NT2/D1 (cell line): ENCODE measurements around the gene SLX4IP.
A peak's percentile ranks its signal among the peaks of the same experiment; 100 is the strongest.

Source experiments
- DNase-seq: peaks from one replicate; pipeline ENCODE4 v3.0.0-alpha.2; 2011; ENCODE audit warnings: low read depth, low spot score
- H3K27me3 ChIP-seq: 2 replicates; pipeline ENCODE4 v1.6.0; 2011; ENCODE audit warnings: mild to moderate bottlenecking; ENCODE audit not compliant: insufficient read length, insufficient read depth
- H3K36me3 ChIP-seq: 2 replicates; pipeline ENCODE4 v1.6.1; 2011; ENCODE audit warnings: mild to moderate bottlenecking, low read length, mixed read lengths; ENCODE audit not compliant: insufficient read depth, insufficient read length
- H3K4me1 ChIP-seq: 2 replicates; pipeline ENCODE4 v1.5.1; 2011; ENCODE audit not compliant: insufficient read depth, insufficient read length
- H3K4me3 ChIP-seq: 2 replicates; pipeline ENCODE4 v1.5.1; 2011; ENCODE audit warnings: low read depth; ENCODE audit not compliant: insufficient read length
- H3K9ac ChIP-seq: 2 replicates; pipeline ENCODE4 v1.6.0; 2011; ENCODE audit warnings: low read depth; ENCODE audit not compliant: insufficient read length
- H3K9me3 ChIP-seq: 2 replicates; pipeline ENCODE4 v1.5.1; 2011; ENCODE audit warnings: mild to moderate bottlenecking, low read length; ENCODE audit not compliant: insufficient read depth
- SUZ12 ChIP-seq: IDR thresholded peaks from 2 replicates; pipeline ENCODE4 v1.6.1; 2011; ENCODE audit not compliant: insufficient read length, insufficient read depth; ENCODE audit errors: extremely low read depth
- YY1 ChIP-seq: IDR thresholded peaks from 2 replicates; pipeline ENCODE4 v1.6.1; 2011; ENCODE audit not compliant: insufficient read length, insufficient read depth
- ZNF274 ChIP-seq: IDR thresholded peaks from 2 replicates; pipeline ENCODE4 v1.6.1; 2011; ENCODE audit warnings: mild to moderate bottlenecking, low read depth, low read length

The SLX4IP gene

GRCh38 chr20:10523443-10523842 lies 88.3 kb downstream of the SLX4IP start:
- DNase-seq: no peak
- TF ChIP-seq SUZ12 (no peak), ZNF274 (no peak), YY1 (no peak)
- no peaks in the 10 kb centered on the region for H3K27me3 ChIP-seq
- H3K9me3 ChIP-seq: peaks cover 4% of the 10 kb centered on the region; the same call in 1 of the 2 replicates
- H3K9ac ChIP-seq: no peak overlapping the region
- H3K4me3 ChIP-seq: no peak overlapping the region
- peaks cover 8% of the 10 kb centered on the region for H3K4me1 ChIP-seq
- H3K36me3 ChIP-seq: no peaks in the 10 kb centered on the region

DNA sequence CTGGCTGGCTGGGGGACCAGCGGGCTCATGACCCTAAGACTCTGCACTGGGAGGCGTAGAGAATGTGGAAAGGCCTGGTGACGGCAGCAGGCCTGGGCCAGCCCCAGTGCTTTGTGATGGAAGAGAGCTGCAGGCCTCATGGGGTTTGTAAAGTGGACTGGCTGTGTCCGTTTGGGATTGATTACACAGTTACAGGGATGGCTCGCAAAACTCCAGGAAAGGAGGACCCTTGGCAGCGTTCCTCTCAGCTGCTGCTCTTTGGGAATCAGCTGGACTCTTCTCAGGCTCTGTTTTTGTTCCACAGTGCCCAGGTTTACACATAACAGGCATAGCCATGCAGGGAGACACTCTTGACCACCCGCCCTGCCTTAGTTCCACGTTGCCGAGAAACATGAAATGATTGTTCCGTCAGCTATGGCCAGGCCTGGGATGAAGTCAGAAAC lies 89.0 kb downstream of the SLX4IP start:
- Histone ChIP-seq H3K27me3 (no peaks in the 10 kb centered on the region), H3K36me3 (no peaks in the 10 kb centered on the region), H3K9me3 (peaks cover 4% of the 10 kb centered on the region; the same call in 1 of the 2 replicates), H3K4me1 (peaks cover 8% of the 10 kb centered on the region), H3K4me3 (no peak overlapping the region), H3K9ac (no peak overlapping the region)
- DNase-seq: peak; percentile 15
- TF ChIP-seq YY1 (no peak), ZNF274 (no peak), SUZ12 (no peak)

- TF ChIP-seq SUZ12 (no peak), ZNF274 (no peak), YY1 (no peak)
- Histone ChIP-seq H3K4me3 (no peak overlapping the region), H3K36me3 (no peaks in the 10 kb centered on the region), H3K9ac (no peak overlapping the region), H3K4me1 (peaks cover 8% of the 10 kb centered on the region), H3K27me3 (no peaks in the 10 kb centered on the region), H3K9me3 (peaks cover 4% of the 10 kb centered on the region; the same call in 1 of the 2 replicates)
- DNase-seq: no peak
These were observed 89.5 kb downstream of the SLX4IP start for GRCh38 chr20:10524643-10525042.

DNA sequence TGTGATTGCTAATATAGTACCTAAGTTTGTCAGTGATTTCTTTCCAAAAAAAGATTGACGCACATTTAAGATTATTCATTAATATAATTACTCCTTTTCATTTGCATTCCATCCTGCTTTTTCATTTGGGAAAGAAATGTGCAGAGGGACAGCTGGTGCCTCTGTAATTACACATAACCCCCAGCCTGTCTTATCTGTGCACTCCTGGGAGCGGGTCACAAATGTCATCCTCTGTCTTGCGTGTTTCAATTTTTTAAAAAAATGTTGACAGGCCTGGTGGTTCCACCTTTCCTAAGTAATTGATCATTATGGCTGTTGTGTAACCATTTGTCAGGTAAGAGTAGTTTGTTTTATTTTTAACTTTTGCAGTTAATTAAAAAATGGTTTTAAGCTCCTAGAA lies 92.7 kb downstream of the SLX4IP start:
- Histone ChIP-seq H3K4me1 (peaks cover 8% of the 10 kb centered on the region), H3K4me3 (no peak overlapping the region), H3K36me3 (no peaks in the 10 kb centered on the region), H3K27me3 (no peaks in the 10 kb centered on the region), H3K9ac (no peak overlapping the region), H3K9me3 (peaks cover 3% of the 10 kb centered on the region; the same call in 1 of the 2 replicates)
- TF ChIP-seq YY1 (no peak), SUZ12 (no peak), ZNF274 (no peak)
- DNase-seq: no peak

GRCh38 chr20:10530883-10531282 lies 95.8 kb downstream of the SLX4IP start:
- no peaks in the 10 kb centered on the region for H3K27me3 ChIP-seq
- H3K36me3 ChIP-seq: no peaks in the 10 kb centered on the region
- no peaks in the 10 kb centered on the region for H3K9me3 ChIP-seq
- H3K4me1 ChIP-seq: peaks cover 3% of the 10 kb centered on the region
- DNase-seq: no peak
- H3K4me3 ChIP-seq: no peak overlapping the region
- TF ChIP-seq ZNF274 (no peak), SUZ12 (no peak), YY1 (no peak)
- no peak overlapping the region for H3K9ac ChIP-seq

- TF ChIP-seq YY1 (no peak), SUZ12 (no peak), ZNF274 (no peak)
- Histone ChIP-seq H3K4me3 (no peak overlapping the region), H3K9me3 (no peaks in the 10 kb centered on the region), H3K27me3 (no peaks in the 10 kb centered on the region), H3K4me1 (peaks cover 2% of the 10 kb centered on the region), H3K9ac (no peak overlapping the region), H3K36me3 (no peaks in the 10 kb centered on the region)
- no peak for DNase-seq
These were observed 96.7 kb downstream of the SLX4IP start for GRCh38 chr20:10531848-10532247.

GRCh38 chr20:10532361-10532760 lies 97.3 kb downstream of the SLX4IP start:
- no peak for TF ChIP-seq ZNF274
- no peak for TF ChIP-seq SUZ12
- Histone ChIP-seq H3K36me3 (no peaks in the 10 kb centered on the region), H3K9me3 (no peaks in the 10 kb centered on the region), H3K9ac (no peak overlapping the region), H3K4me3 (no peak overlapping the region), H3K27me3 (no peaks in the 10 kb centered on the region), H3K4me1 (peaks cover 2% of the 10 kb centered on the region)
- no peak for DNase-seq

DNA sequence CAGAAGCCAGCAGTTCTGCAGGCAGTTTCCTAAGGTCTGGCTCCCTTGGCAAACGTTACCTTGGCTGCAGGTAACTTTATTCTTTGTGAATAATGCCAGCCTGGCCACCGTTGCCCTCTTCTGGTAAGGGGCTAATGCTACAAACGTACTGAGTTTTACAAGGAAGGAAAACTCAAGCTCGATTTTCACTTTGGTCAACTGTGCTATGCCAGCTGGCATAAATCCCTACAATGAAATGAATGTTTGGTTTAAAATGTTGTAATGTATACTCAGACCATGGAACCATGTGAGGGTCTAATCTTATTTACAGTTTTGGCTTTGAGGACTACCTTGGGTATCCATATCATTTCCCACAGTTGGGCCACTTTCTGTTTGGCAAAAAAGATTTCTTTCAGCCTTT lies 101.4 kb downstream of the SLX4IP start:
- H3K4me1 ChIP-seq: peaks cover 2% of the 10 kb centered on the region
- no peaks in the 10 kb centered on the region for H3K27me3 ChIP-seq
- no peak for DNase-seq
- H3K36me3 ChIP-seq: no peaks in the 10 kb centered on the region
- no peaks in the 10 kb centered on the region for H3K9me3 ChIP-seq
- H3K9ac ChIP-seq: no peak overlapping the region
- TF ChIP-seq YY1: no peak
- no peak for TF ChIP-seq SUZ12
- no peak for TF ChIP-seq ZNF274
- no peak overlapping the region for H3K4me3 ChIP-seq
